Activated CD8-positive, alpha-beta memory T cell treated with anti-CD3 and anti-CD28 coated beads, Interleukin-2, amount 10 ng/mL, durations not matched to agents 7 days and 5 days (primary cell): ENCODE results near the gene SLC35F3. TPM values are rescaled to one million over a fixed set of nuclear protein-coding genes. Genes with fewer than 3 reads are reported as not detected.

Source experiments
- ATAC-seq: fragments of 150-1000 bp; cut with Tn5 transposase; one replicate; pipeline ENCODE4 v1.10.0; 2021; ENCODE audit warnings: moderate library complexity
- CTCF ChIA-PET: fragments of 350-600 bp; sonication (Branson Sonifier 250); formaldehyde crosslinking; loops from one replicate; lab custom pipeline; 2021; ENCODE audit warnings: antibody characterized with exemption; lab: Charles Lee
- DNase-seq: peaks from one replicate; pipeline ENCODE4 v3.0.0-alpha.2; 2020
- H3K27ac Mint-ChIP-seq: one replicate; pipeline ENCODE4 v1.8.0; 2021; ENCODE audit warnings: mild to moderate bottlenecking, mixed read lengths
- H3K27me3 Mint-ChIP-seq: one replicate; pipeline ENCODE4 v1.8.0; 2021; ENCODE audit warnings: mixed read lengths
- H3K36me3 Mint-ChIP-seq: one replicate; pipeline ENCODE4 v1.8.0; 2021; ENCODE audit warnings: mild to moderate bottlenecking, mixed read lengths
- H3K4me1 Mint-ChIP-seq: one replicate; pipeline ENCODE4 v1.8.0; 2021; ENCODE audit warnings: mixed read lengths
- H3K4me3 Mint-ChIP-seq: one replicate; pipeline ENCODE4 v1.8.0; 2021; ENCODE audit warnings: mild to moderate bottlenecking, moderate library complexity, mixed read lengths
- H3K9me3 Mint-ChIP-seq: one replicate; pipeline ENCODE4 v1.8.0; 2022; ENCODE audit warnings: low read depth, mixed read lengths
- total RNA-seq, 2 experiments: library from RNA; stranded (reverse); gene quantifications; one replicate each; pipeline ENCODE4 v1.2.3, GENCODE V29; 2021

SLC35F3 gene
- total RNA-seq, 2 experiments from 2014 or later, result 13.8 to 16.8 TPM

GRCh38 chr1:233935297-233935868, 30.9 kb downstream of the SLC35F3 start:
- CTCF ChIA-PET, result interaction anchor here (1.2 kb wide), 1 partner anchor 72 kb away, joined by 3 read pairs; no protein-coding TSS in a partner anchor

GRCh38 chr1:233936422-233936821, 31.9 kb downstream of the SLC35F3 start:
- no peaks in the 10 kb centered on the region for H3K9me3 Mint-ChIP-seq
- ATAC-seq (no peak), DNase-seq (no peak)
- H3K36me3 Mint-ChIP-seq, result no peaks in the 10 kb centered on the region
- no peak overlapping the region for H3K27ac Mint-ChIP-seq
- H3K27me3 Mint-ChIP-seq, result no peaks in the 10 kb centered on the region
- H3K4me1 Mint-ChIP-seq, result no peaks in the 10 kb centered on the region
- CTCF ChIA-PET, result no interaction called here
- H3K4me3 Mint-ChIP-seq, result no peak overlapping the region

More at GRCh38 chr1:233935297-233935868, 30.9 kb downstream of the SLC35F3 start:
- Mint-ChIP-seq H3K4me1 (no peaks in the 10 kb centered on the region), H3K27ac (no peak overlapping the region), H3K27me3 (no peaks in the 10 kb centered on the region), H3K9me3 (no peaks in the 10 kb centered on the region), H3K4me3 (no peak overlapping the region), H3K36me3 (no peaks in the 10 kb centered on the region)
- DNase-seq, result no peak
- no peak for ATAC-seq

- Mint-ChIP-seq H3K9me3 (no peaks in the 10 kb centered on the region), H3K27me3 (no peaks in the 10 kb centered on the region), H3K27ac (no peak overlapping the region), H3K4me3 (no peak overlapping the region), H3K4me1 (no peaks in the 10 kb centered on the region), H3K36me3 (no peaks in the 10 kb centered on the region)
- ATAC-seq (no peak), DNase-seq (no peak)
- CTCF ChIA-PET, result no interaction called here
Observed at GRCh38 chr1:233936842-233937241, 32.4 kb downstream of the SLC35F3 start.

- H3K27ac Mint-ChIP-seq, result no peak overlapping the region
- no peaks in the 10 kb centered on the region for H3K4me1 Mint-ChIP-seq
- no peaks in the 10 kb centered on the region for H3K36me3 Mint-ChIP-seq
- no peak for DNase-seq
- CTCF ChIA-PET, result no interaction called here
- H3K4me3 Mint-ChIP-seq, result no peak overlapping the region
- ATAC-seq, result no peak
- no peaks in the 10 kb centered on the region for H3K27me3 Mint-ChIP-seq
- no peaks in the 10 kb centered on the region for H3K9me3 Mint-ChIP-seq
Observed at GRCh38 chr1:233938476-233938875, 34.0 kb downstream of the SLC35F3 start.

- no peaks in the 10 kb centered on the region for H3K4me1 Mint-ChIP-seq
- no peaks in the 10 kb centered on the region for H3K9me3 Mint-ChIP-seq
- CTCF ChIA-PET, result no interaction called here
- DNase-seq (no peak), ATAC-seq (no peak)
- no peaks in the 10 kb centered on the region for H3K27me3 Mint-ChIP-seq
- H3K4me3 Mint-ChIP-seq, result no peak overlapping the region
- H3K27ac Mint-ChIP-seq, result no peak overlapping the region
- no peaks in the 10 kb centered on the region for H3K36me3 Mint-ChIP-seq
Observed at GRCh38 chr1:233939451-233939850, 35.0 kb downstream of the SLC35F3 start.

GRCh38 chr1:233940908-233941307, 36.4 kb downstream of the SLC35F3 start:
- H3K4me1 Mint-ChIP-seq, result no peaks in the 10 kb centered on the region
- DNase-seq, result no peak
- ATAC-seq, result no peak
- H3K9me3 Mint-ChIP-seq, result no peaks in the 10 kb centered on the region
- H3K27me3 Mint-ChIP-seq, result no peaks in the 10 kb centered on the region
- H3K36me3 Mint-ChIP-seq, result no peaks in the 10 kb centered on the region
- CTCF ChIA-PET, result no interaction called here
- no peak overlapping the region for H3K27ac Mint-ChIP-seq
- H3K4me3 Mint-ChIP-seq, result no peak overlapping the region

- no peak overlapping the region for H3K27ac Mint-ChIP-seq
- DNase-seq (no peak), ATAC-seq (no peak)
- no peak overlapping the region for H3K4me3 Mint-ChIP-seq
- H3K27me3 Mint-ChIP-seq, result no peaks in the 10 kb centered on the region
- peaks cover 2% of the 10 kb centered on the region for H3K9me3 Mint-ChIP-seq
- no peaks in the 10 kb centered on the region for H3K36me3 Mint-ChIP-seq
- CTCF ChIA-PET, result no interaction called here
- no peaks in the 10 kb centered on the region for H3K4me1 Mint-ChIP-seq
Observed at GRCh38 chr1:233944601-233945000, 40.1 kb downstream of the SLC35F3 start.

GRCh38 chr1:233945573-233945972, 41.1 kb downstream of the SLC35F3 start:
- peaks cover 2% of the 10 kb centered on the region for H3K9me3 Mint-ChIP-seq
- no peaks in the 10 kb centered on the region for H3K4me1 Mint-ChIP-seq
- CTCF ChIA-PET, result no interaction called here
- no peaks in the 10 kb centered on the region for H3K36me3 Mint-ChIP-seq
- ATAC-seq (no peak), DNase-seq (no peak)
- no peak overlapping the region for H3K27ac Mint-ChIP-seq
- H3K4me3 Mint-ChIP-seq, result no peak overlapping the region
- H3K27me3 Mint-ChIP-seq, result no peaks in the 10 kb centered on the region

GRCh38 chr1:233945979-233946378, 41.5 kb downstream of the SLC35F3 start:
- Mint-ChIP-seq H3K4me3 (no peak overlapping the region), H3K36me3 (no peaks in the 10 kb centered on the region), H3K27ac (no peak overlapping the region), H3K4me1 (no peaks in the 10 kb centered on the region), H3K27me3 (no peaks in the 10 kb centered on the region), H3K9me3 (peaks cover 2% of the 10 kb centered on the region)
- CTCF ChIA-PET, result no interaction called here
- no peak for DNase-seq
- ATAC-seq, result no peak

- peaks cover 5% of the 10 kb centered on the region for H3K9me3 Mint-ChIP-seq
- no peak overlapping the region for H3K4me3 Mint-ChIP-seq
- H3K4me1 Mint-ChIP-seq, result no peaks in the 10 kb centered on the region
- H3K27ac Mint-ChIP-seq, result no peak overlapping the region
- CTCF ChIA-PET, result no interaction called here
- no peak for ATAC-seq
- H3K36me3 Mint-ChIP-seq, result no peaks in the 10 kb centered on the region
- no peak for DNase-seq
- no peaks in the 10 kb centered on the region for H3K27me3 Mint-ChIP-seq
Observed at GRCh38 chr1:233946724-233947123, 42.2 kb downstream of the SLC35F3 start.

- CTCF ChIA-PET, result no interaction called here
- Mint-ChIP-seq H3K27ac (no peak overlapping the region), H3K4me1 (no peaks in the 10 kb centered on the region), H3K4me3 (no peak overlapping the region), H3K36me3 (no peaks in the 10 kb centered on the region), H3K9me3 (peaks cover 7% of the 10 kb centered on the region), H3K27me3 (no peaks in the 10 kb centered on the region)
- no peak for ATAC-seq
- DNase-seq, result no peak
Observed at GRCh38 chr1:233951804-233952203, 47.3 kb downstream of the SLC35F3 start.

- Mint-ChIP-seq H3K36me3 (no peaks in the 10 kb centered on the region), H3K4me3 (no peak overlapping the region), H3K27me3 (no peaks in the 10 kb centered on the region), H3K4me1 (no peaks in the 10 kb centered on the region), H3K9me3 (peaks cover 2% of the 10 kb centered on the region), H3K27ac (no peak overlapping the region)
- no peak for DNase-seq
- no peak for ATAC-seq
- CTCF ChIA-PET, result interaction anchor here (0.6 kb wide), 1 partner anchor 110 kb away, joined by 3 read pairs; no protein-coding TSS in a partner anchor
Observed at GRCh38 chr1:233957691-233958090, 53.2 kb downstream of the SLC35F3 start.

- no peaks in the 10 kb centered on the region for H3K27me3 Mint-ChIP-seq
- H3K27ac Mint-ChIP-seq, result no peak overlapping the region
- no peaks in the 10 kb centered on the region for H3K36me3 Mint-ChIP-seq
- CTCF ChIA-PET, result no interaction called here
- DNase-seq, result no peak
- H3K4me3 Mint-ChIP-seq, result no peak overlapping the region
- no peak for ATAC-seq
- H3K4me1 Mint-ChIP-seq, result no peaks in the 10 kb centered on the region
- H3K9me3 Mint-ChIP-seq, result no peaks in the 10 kb centered on the region
Observed at GRCh38 chr1:233959102-233959501, 54.6 kb downstream of the SLC35F3 start.

- ATAC-seq, result no peak
- Mint-ChIP-seq H3K27me3 (no peaks in the 10 kb centered on the region), H3K27ac (no peak overlapping the region), H3K9me3 (no peaks in the 10 kb centered on the region), H3K36me3 (no peaks in the 10 kb centered on the region), H3K4me1 (no peaks in the 10 kb centered on the region), H3K4me3 (no peak overlapping the region)
- no peak for DNase-seq
- CTCF ChIA-PET, result no interaction called here
Observed at GRCh38 chr1:233959971-233960370, 55.5 kb downstream of the SLC35F3 start.

GRCh38 chr1:233960386-233960785, 55.9 kb downstream of the SLC35F3 start:
- Mint-ChIP-seq H3K36me3 (no peaks in the 10 kb centered on the region), H3K27me3 (no peaks in the 10 kb centered on the region), H3K4me1 (no peaks in the 10 kb centered on the region), H3K9me3 (no peaks in the 10 kb centered on the region), H3K4me3 (no peak overlapping the region), H3K27ac (no peak overlapping the region)
- DNase-seq (no peak), ATAC-seq (no peak)
- CTCF ChIA-PET, result no interaction called here
